ENCODE results near the gene SLC9C1.

SLC9C1 gene

GRCh38 chr3:112111785-112112402 is 182.1 kb downstream of the SLC9C1 start:
- peak; percentile 46 for DNase-seq (ENCODE audit: low read depth)

GRCh38 chr3:112109322-112109721 is 184.7 kb downstream of the SLC9C1 start:
- DNase-seq (ENCODE audit: low read depth) = no peak

GRCh38 chr3:112104774-112105173 is 189.2 kb downstream of the SLC9C1 start:
- no peak for DNase-seq (ENCODE audit: low read depth)

- no peak for DNase-seq (ENCODE audit: low read depth)
Measured at GRCh38 chr3:112101916-112102315, 192.1 kb downstream of the SLC9C1 start.

- DNase-seq (ENCODE audit: low read depth) = no peak
Measured at GRCh38 chr3:112097378-112097777, 196.6 kb downstream of the SLC9C1 start.

- no peak for DNase-seq (ENCODE audit: low read depth)
Measured at GRCh38 chr3:112096176-112096575, 197.8 kb downstream of the SLC9C1 start.

GRCh38 chr3:112095731-112096130 is 198.3 kb downstream of the SLC9C1 start:
- DNase-seq (ENCODE audit: low read depth) = no peak

- DNase-seq (ENCODE audit: low read depth) = no peak
Measured at GRCh38 chr3:112093180-112093522, 200.9 kb downstream of the SLC9C1 start.

- no peak for DNase-seq (ENCODE audit: low read depth)
Measured at GRCh38 chr3:112092496-112093179, 201.4 kb downstream of the SLC9C1 start.

GRCh38 chr3:112090887-112091586 is 203.0 kb downstream of the SLC9C1 start:
- DNase-seq (ENCODE audit: low read depth) = no peak
